ENCODE data around the gene DMRTC2. TPM values are rescaled to one million over a fixed set of nuclear protein-coding genes. Genes with fewer than 3 reads are reported as not detected.

Gene DMRTC2
- polyA plus RNA-seq, 1 donor from 2014 or later, result not detected

DNA sequence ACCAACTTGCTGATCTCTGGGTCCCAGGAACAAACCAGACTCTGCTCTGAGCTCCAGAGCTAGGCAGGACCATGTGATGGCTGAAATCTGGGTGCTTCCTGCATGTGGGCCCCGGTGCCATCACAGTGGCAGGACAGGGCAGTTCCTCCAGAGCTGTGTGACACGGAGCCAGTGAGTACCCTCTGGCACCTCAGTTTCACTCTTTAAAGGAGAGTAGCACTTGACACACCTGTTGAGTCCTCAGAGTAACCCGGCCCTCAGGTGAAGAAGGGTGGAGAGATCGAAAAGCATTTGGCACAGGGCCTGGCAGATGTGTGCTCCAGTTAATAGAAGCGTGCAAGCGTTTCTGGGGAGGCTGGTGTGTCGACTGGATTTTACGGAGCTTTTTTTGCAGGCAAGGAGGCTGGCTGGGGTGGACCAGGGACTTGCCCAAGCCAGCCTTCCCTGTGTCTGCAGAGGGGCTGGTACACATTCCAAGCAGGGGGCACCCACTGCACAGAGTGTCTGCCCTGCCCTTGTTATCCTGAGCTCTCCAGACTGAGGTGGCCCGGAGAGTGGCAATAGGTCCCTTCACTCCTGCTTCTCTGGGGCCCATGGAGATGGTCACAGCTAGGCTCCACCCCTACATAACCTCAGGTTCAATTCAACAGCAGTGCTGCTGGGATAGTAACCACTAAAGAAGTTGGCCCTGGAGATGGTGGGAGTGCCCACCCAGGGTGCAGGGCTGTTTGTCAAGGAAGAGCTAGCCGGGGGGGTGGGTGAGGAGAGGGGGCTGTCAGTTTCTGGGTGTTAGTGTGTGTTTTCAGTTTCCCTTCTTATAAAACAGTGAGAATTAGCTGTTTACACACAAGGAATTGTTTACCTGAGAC lies 23.5 kb downstream of the DMRTC2 start:
- Histone ChIP-seq H4K20me1 (ENCODE audit: insufficient read depth) (no peaks in the 10 kb centered on the region), H3K27ac (ENCODE audit: low read length) (no peak overlapping the region), H3K9me3 (ENCODE audit: low read length) (no peaks in the 10 kb centered on the region), H3K4me3 (ENCODE audit: low read length) (no peak overlapping the region), H3K9ac (ENCODE audit: low read length) (no peak overlapping the region), H3F3A (ENCODE audit: insufficient read depth, low read length, poor library complexity, severe bottlenecking) (no peaks in the 10 kb centered on the region), H3K79me2 (replicated peaks; ENCODE audit: insufficient read depth, low read length) (peaks cover 9% of the 10 kb centered on the region), H3K36me3 (ENCODE audit: insufficient read depth, low read length) (no peaks in the 10 kb centered on the region), H3K9me2 (ENCODE audit: insufficient read depth, low read length) (no peaks in the 10 kb centered on the region), H3K4me2 (ENCODE audit: low read length) (no peak overlapping the region), H2AFZ (ENCODE audit: low read depth, low read length) (no peak overlapping the region), H3K27me3 (ENCODE audit: insufficient read depth, low read depth, low read length) (no peaks in the 10 kb centered on the region)
- TF ChIP-seq POLR2AphosphoS5 (IDR thresholded peaks at IDR 0.05) (no peak), EP300 (conservative IDR thresholded peaks at IDR 0.05; ENCODE audit: poor library complexity, severe bottlenecking) (no peak), MXI1 (conservative IDR thresholded peaks at IDR 0.05; ENCODE audit: poor library complexity, severe bottlenecking) (no peak), REST (IDR thresholded peaks at IDR 0.05; ENCODE audit: borderline replicate concordance) (no peak)

- Histone ChIP-seq H3K9me3 (ENCODE audit: low read length) (no peaks in the 10 kb centered on the region), H3K4me2 (ENCODE audit: low read length) (no peak overlapping the region), H3K9me2 (ENCODE audit: insufficient read depth, low read length) (no peaks in the 10 kb centered on the region), H2AFZ (ENCODE audit: low read depth, low read length) (no peak overlapping the region), H3F3A (ENCODE audit: insufficient read depth, low read length, poor library complexity, severe bottlenecking) (no peaks in the 10 kb centered on the region), H3K4me3 (ENCODE audit: low read length) (no peak overlapping the region), H3K27me3 (ENCODE audit: insufficient read depth, low read depth, low read length) (no peaks in the 10 kb centered on the region), H3K36me3 (ENCODE audit: insufficient read depth, low read length) (no peaks in the 10 kb centered on the region), H3K79me2 (replicated peaks; ENCODE audit: insufficient read depth, low read length) (peaks cover 6% of the 10 kb centered on the region), H3K27ac (ENCODE audit: low read length) (no peak overlapping the region), H4K20me1 (ENCODE audit: insufficient read depth) (no peaks in the 10 kb centered on the region), H3K9ac (ENCODE audit: low read length) (no peak overlapping the region)
- TF ChIP-seq MXI1 (conservative IDR thresholded peaks at IDR 0.05; ENCODE audit: poor library complexity, severe bottlenecking) (no peak), SMC3 (conservative IDR thresholded peaks at IDR 0.05; ENCODE audit: poor library complexity) (no peak), TAF1 (IDR thresholded peaks at IDR 0.05; ENCODE audit: low read depth) (no peak), EZH2 (IDR thresholded peaks at IDR 0.05; ENCODE audit: borderline replicate concordance, insufficient read depth, low read length, poor library complexity, severe bottlenecking) (no peak), CTCF (IDR thresholded peaks at IDR 0.05; ENCODE audit: poor library complexity, severe bottlenecking) (no peak)
Observed at GRCh38 chr19:41868989-41869300, 24.1 kb downstream of the DMRTC2 start.

Data from neural cell (in vitro differentiated cells).